ENCODE data around the gene SLC39A8. TPM values are rescaled to one million over a fixed set of nuclear protein-coding genes. Genes with fewer than 3 reads are reported as not detected.

SLC39A8 gene
- polyA plus RNA-seq, 1 donor from 2014 or later: 0.53 TPM

- H3K9me3 ChIP-seq (ENCODE audit: low read length): no peaks in the 10 kb centered on the region
- no peaks in the 10 kb centered on the region for H3K27me3 ChIP-seq (ENCODE audit: insufficient read depth, low read depth, low read length)
- no peak overlapping the region for H3K4me2 ChIP-seq (ENCODE audit: low read length)
These were observed 20.6 kb downstream of the SLC39A8 start for GRCh38 chr4:102324730-102325129.

GRCh38 chr4:102322736-102323135, 22.5 kb downstream of the SLC39A8 start:
- H4K20me1 ChIP-seq (ENCODE audit: insufficient read depth): no peaks in the 10 kb centered on the region
- no peak overlapping the region for H3K4me2 ChIP-seq (ENCODE audit: low read length)
- no peak overlapping the region for H3K27ac ChIP-seq (ENCODE audit: low read length)
- H3K9me2 ChIP-seq (ENCODE audit: insufficient read depth, low read length): no peaks in the 10 kb centered on the region
- H3K9ac ChIP-seq (ENCODE audit: low read length): no peak overlapping the region
- H3F3A ChIP-seq (ENCODE audit: insufficient read depth, low read length, poor library complexity, severe bottlenecking): no peaks in the 10 kb centered on the region
- TF ChIP-seq EP300 (conservative IDR thresholded peaks at IDR 0.05; ENCODE audit: poor library complexity, severe bottlenecking) (no peak), MXI1 (conservative IDR thresholded peaks at IDR 0.05; ENCODE audit: poor library complexity, severe bottlenecking) (no peak), TAF1 (IDR thresholded peaks at IDR 0.05; ENCODE audit: low read depth) (no peak), SMC3 (conservative IDR thresholded peaks at IDR 0.05; ENCODE audit: poor library complexity) (no peak), POLR2AphosphoS5 (IDR thresholded peaks at IDR 0.05) (no peak), CTCF (IDR thresholded peaks at IDR 0.05; ENCODE audit: poor library complexity, severe bottlenecking) (no peak), RAD21 (conservative IDR thresholded peaks at IDR 0.05) (no peak), EZH2 (IDR thresholded peaks at IDR 0.05; ENCODE audit: borderline replicate concordance, insufficient read depth, low read length, poor library complexity, severe bottlenecking) (no peak)
- TF ChIP-seq, protein P1, sequence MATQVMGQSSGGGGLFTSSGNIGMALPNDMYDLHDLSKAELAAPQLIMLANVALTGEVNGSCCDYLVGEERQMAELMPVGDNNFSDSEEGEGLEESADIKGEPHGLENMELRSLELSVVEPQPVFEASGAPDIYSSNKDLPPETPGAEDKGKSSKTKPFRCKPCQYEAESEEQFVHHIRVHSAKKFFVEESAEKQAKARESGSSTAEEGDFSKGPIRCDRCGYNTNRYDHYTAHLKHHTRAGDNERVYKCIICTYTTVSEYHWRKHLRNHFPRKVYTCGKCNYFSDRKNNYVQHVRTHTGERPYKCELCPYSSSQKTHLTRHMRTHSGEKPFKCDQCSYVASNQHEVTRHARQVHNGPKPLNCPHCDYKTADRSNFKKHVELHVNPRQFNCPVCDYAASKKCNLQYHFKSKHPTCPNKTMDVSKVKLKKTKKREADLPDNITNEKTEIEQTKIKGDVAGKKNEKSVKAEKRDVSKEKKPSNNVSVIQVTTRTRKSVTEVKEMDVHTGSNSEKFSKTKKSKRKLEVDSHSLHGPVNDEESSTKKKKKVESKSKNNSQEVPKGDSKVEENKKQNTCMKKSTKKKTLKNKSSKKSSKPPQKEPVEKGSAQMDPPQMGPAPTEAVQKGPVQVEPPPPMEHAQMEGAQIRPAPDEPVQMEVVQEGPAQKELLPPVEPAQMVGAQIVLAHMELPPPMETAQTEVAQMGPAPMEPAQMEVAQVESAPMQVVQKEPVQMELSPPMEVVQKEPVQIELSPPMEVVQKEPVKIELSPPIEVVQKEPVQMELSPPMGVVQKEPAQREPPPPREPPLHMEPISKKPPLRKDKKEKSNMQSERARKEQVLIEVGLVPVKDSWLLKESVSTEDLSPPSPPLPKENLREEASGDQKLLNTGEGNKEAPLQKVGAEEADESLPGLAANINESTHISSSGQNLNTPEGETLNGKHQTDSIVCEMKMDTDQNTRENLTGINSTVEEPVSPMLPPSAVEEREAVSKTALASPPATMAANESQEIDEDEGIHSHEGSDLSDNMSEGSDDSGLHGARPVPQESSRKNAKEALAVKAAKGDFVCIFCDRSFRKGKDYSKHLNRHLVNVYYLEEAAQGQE (IDR thresholded peaks at IDR 0.05; ENCODE audit: borderline replicate concordance): no peak
- no peaks in the 10 kb centered on the region for H3K27me3 ChIP-seq (ENCODE audit: insufficient read depth, low read depth, low read length)
- H3K9me3 ChIP-seq (ENCODE audit: low read length): no peaks in the 10 kb centered on the region
- H3K36me3 ChIP-seq (ENCODE audit: insufficient read depth, low read length): no peaks in the 10 kb centered on the region
- no peaks in the 10 kb centered on the region for H3K79me2 ChIP-seq (replicated peaks; ENCODE audit: insufficient read depth, low read length)
- no peak overlapping the region for H3K4me3 ChIP-seq (ENCODE audit: low read length)
- H2AFZ ChIP-seq (ENCODE audit: low read depth, low read length): no peak overlapping the region

More at GRCh38 chr4:102324730-102325129, 20.6 kb downstream of the SLC39A8 start:
- H3K9ac ChIP-seq (ENCODE audit: low read length): no peak overlapping the region
- no peaks in the 10 kb centered on the region for H3F3A ChIP-seq (ENCODE audit: insufficient read depth, low read length, poor library complexity, severe bottlenecking)
- no peak overlapping the region for H3K27ac ChIP-seq (ENCODE audit: low read length)
- H4K20me1 ChIP-seq (ENCODE audit: insufficient read depth): no peaks in the 10 kb centered on the region
- no peak overlapping the region for H3K4me3 ChIP-seq (ENCODE audit: low read length)
- H3K9me2 ChIP-seq (ENCODE audit: insufficient read depth, low read length): no peaks in the 10 kb centered on the region
- no peak overlapping the region for H2AFZ ChIP-seq (ENCODE audit: low read depth, low read length)
- H3K36me3 ChIP-seq (ENCODE audit: insufficient read depth, low read length): no peaks in the 10 kb centered on the region
- H3K79me2 ChIP-seq (replicated peaks; ENCODE audit: insufficient read depth, low read length): no peaks in the 10 kb centered on the region
- TF ChIP-seq, protein P1 (IDR thresholded peaks at IDR 0.05; ENCODE audit: borderline replicate concordance): no peak
- TF ChIP-seq SMC3 (conservative IDR thresholded peaks at IDR 0.05; ENCODE audit: poor library complexity): no peak
- TF ChIP-seq POLR2AphosphoS5 (IDR thresholded peaks at IDR 0.05): no peak
- TF ChIP-seq EP300 (conservative IDR thresholded peaks at IDR 0.05; ENCODE audit: poor library complexity, severe bottlenecking): no peak
- no peak for TF ChIP-seq CTCF (IDR thresholded peaks at IDR 0.05; ENCODE audit: poor library complexity, severe bottlenecking)
- TF ChIP-seq MXI1 (conservative IDR thresholded peaks at IDR 0.05; ENCODE audit: poor library complexity, severe bottlenecking): no peak

Data from neural cell (in vitro differentiated cells).